ENCODE data around the gene CDK14. TPM values are rescaled to one million over a fixed set of nuclear protein-coding genes. Genes with fewer than 3 reads are reported as not detected.
A peak's percentile ranks its signal among the peaks of the same experiment; 100 is the strongest.
"Not testable (repeated sequence)": the region's sequence is repeated elsewhere in the genome, so short reads cannot be mapped to it uniquely, and the experiment has no call there.

Gene CDK14
- total RNA-seq, 1 donor from 2014 or later: 52.3 TPM

DNA sequence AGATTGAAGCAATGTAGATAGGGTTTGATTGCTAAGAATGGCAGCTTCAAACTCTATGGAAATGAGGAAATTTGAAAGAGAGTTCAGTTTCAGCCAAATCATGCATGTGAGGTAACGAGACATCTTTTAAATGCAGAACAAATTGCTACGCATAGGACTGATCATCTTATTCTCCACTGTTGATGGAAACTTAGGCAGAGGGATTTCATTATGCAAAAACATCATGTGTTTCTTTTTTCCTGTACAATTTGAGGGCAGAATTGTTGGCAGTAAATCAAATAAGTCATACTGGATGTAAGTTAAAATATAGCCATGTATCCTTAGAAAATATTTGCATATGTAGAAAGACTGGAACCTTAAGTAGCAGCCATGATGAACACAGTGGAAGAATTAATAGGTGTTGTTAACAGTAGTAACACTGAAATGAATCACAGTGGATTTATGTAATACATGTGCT lies 327.4 kb downstream of the CDK14 start:
- no peaks in the 10 kb centered on the region for H3K79me2 ChIP-seq (ENCODE audit: low read depth)
- no peaks in the 10 kb centered on the region for H3K27me3 ChIP-seq
- Mint-ChIP-seq H3K4me1 (no peaks in the 10 kb centered on the region), H3K27ac (no peak overlapping the region), H3K36me3 (no peaks in the 10 kb centered on the region), H3K27me3 (ENCODE audit: insufficient read depth, low read depth) (no peaks in the 10 kb centered on the region), H3K9me3 (no peaks in the 10 kb centered on the region), H3K4me3 (no peak overlapping the region)
- H3K9me3 ChIP-seq (ENCODE audit: low read depth): no peaks in the 10 kb centered on the region
- H3K27ac ChIP-seq: no peak overlapping the region
- no peaks in the 10 kb centered on the region for H4K20me1 ChIP-seq (ENCODE audit: low read depth)
- H2AFZ ChIP-seq (replicated peaks): no peak overlapping the region
- H3K4me2 ChIP-seq: no peak overlapping the region
- no peak overlapping the region for H3K4me3 ChIP-seq
- no peaks in the 10 kb centered on the region for H3K4me1 ChIP-seq
- TF ChIP-seq EZH2 (IDR thresholded peaks at IDR 0.05): no peak
- TF ChIP-seq, protein P1, sequence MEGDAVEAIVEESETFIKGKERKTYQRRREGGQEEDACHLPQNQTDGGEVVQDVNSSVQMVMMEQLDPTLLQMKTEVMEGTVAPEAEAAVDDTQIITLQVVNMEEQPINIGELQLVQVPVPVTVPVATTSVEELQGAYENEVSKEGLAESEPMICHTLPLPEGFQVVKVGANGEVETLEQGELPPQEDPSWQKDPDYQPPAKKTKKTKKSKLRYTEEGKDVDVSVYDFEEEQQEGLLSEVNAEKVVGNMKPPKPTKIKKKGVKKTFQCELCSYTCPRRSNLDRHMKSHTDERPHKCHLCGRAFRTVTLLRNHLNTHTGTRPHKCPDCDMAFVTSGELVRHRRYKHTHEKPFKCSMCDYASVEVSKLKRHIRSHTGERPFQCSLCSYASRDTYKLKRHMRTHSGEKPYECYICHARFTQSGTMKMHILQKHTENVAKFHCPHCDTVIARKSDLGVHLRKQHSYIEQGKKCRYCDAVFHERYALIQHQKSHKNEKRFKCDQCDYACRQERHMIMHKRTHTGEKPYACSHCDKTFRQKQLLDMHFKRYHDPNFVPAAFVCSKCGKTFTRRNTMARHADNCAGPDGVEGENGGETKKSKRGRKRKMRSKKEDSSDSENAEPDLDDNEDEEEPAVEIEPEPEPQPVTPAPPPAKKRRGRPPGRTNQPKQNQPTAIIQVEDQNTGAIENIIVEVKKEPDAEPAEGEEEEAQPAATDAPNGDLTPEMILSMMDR (IDR thresholded peaks at IDR 0.05): no peak
- no peak for TF ChIP-seq EZH2phosphoT487 (IDR thresholded peaks at IDR 0.05)
- H3K9ac ChIP-seq: no peak overlapping the region
- no peak for DNase-seq (ENCODE audit: low spot score)
- peaks cover 4% of the 10 kb centered on the region for H3K36me3 ChIP-seq
- no peaks in the 10 kb centered on the region for H3F3A ChIP-seq (ENCODE audit: low read depth)

DNA sequence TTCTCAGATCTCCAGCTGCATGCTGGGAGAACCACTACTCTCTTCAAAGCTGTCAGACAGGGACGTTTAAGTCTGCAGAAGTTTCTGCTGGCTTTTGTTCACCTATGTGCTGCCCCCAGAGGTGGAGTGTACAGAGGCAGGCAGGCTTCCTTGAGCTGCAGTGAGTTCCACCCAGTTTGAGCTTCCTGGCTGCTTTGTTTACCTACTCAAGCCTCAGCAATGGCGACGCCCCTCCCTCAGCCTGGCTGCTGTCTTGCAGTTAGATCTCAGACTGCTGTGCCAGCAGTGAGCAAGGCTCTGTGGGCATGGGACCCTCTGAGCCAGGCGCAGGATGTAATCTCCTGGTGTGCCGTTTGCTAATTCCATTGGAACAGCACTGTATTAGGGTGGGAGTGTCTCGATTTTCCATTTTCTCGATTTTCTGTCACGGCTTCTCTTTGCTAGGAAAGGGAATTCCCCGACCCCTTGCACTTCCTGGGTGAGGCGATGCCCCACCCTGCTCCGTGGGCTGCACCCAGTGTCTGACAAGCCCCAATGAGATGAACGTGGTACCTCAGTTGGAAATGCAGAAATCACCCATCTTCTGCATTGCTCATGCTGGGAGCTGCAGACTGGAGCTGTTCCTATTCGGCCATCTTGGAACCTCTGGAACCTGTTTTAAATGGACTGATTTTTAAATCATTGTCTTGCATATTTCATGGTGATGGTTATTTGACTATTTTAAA lies 332.7 kb downstream of the CDK14 start:
- H3K27me3 ChIP-seq; H3K9me3 ChIP-seq (ENCODE audit: low read depth); H3F3A ChIP-seq (ENCODE audit: low read depth); H3K4me2 ChIP-seq; H3K36me3 ChIP-seq; H2AFZ ChIP-seq (replicated peaks); DNase-seq (ENCODE audit: low spot score); H3K4me1 Mint-ChIP-seq; H3K27ac ChIP-seq; H4K20me1 ChIP-seq (ENCODE audit: low read depth); H3K9ac ChIP-seq; H3K27ac Mint-ChIP-seq; H3K9me3 Mint-ChIP-seq; H3K4me3 ChIP-seq; H3K4me1 ChIP-seq; H3K36me3 Mint-ChIP-seq; H3K4me3 Mint-ChIP-seq; H3K79me2 ChIP-seq (ENCODE audit: low read depth); H3K27me3 Mint-ChIP-seq (ENCODE audit: insufficient read depth, low read depth): not testable (repeated sequence)
- TF ChIP-seq, protein P1 (IDR thresholded peaks at IDR 0.05): peak; percentile 12

DNA sequence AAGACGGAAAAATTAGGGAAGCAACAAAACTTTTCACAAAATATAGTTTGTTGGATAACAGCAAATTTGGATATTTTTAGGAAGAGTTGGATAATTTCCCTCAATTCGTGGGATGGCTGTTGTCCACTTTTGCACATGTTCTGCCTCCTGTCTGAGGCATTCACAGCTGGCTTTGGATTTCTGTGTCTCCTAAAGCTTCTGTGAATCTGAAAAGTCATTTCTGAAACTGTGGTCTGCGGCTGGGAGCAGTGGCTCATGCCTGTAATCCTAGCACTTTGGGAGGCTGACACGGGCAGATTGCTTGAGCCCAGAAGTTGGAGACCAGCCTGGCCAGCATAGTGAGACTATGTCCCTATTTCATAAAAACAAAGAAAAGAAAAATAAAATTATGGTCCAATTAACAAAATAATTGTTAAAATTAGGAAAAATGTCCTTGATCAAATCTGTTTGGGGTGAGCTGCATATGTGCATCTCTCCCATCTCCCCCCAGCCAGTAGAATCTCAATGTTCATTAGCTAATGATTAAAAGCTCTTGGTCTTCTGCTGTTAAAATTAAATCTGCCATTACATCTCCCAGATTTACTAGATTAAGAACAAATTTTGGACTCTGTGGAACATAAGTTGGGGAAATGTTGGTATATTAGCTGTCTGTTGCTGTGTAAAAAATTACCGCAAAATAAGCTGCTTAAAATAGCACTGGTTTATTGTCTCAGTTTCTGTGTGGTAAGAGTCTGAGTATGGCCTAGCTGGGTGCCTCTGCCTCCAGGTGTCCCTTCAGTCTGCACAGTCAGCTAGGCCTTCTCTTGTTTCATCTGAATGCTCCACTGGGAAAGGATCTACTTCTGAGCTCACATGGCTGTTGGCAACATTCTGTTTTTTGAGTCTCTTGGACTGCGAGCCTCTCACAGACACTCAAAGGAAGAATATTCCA lies 336.1 kb downstream of the CDK14 start:
- TF ChIP-seq EZH2 (IDR thresholded peaks at IDR 0.05) (no peak), EZH2phosphoT487 (IDR thresholded peaks at IDR 0.05) (no peak)
- TF ChIP-seq, protein P1 (IDR thresholded peaks at IDR 0.05): no peak
- peaks cover 7% of the 10 kb centered on the region for H3K36me3 ChIP-seq
- H3K9me3 ChIP-seq (ENCODE audit: low read depth): no peaks in the 10 kb centered on the region
- peak overlapping the region; percentile 17 for H3K27ac ChIP-seq
- H3K79me2 ChIP-seq (ENCODE audit: low read depth): no peaks in the 10 kb centered on the region
- Mint-ChIP-seq H3K27ac (peak overlapping the region; percentile 76), H3K36me3 (peaks cover 3% of the 10 kb centered on the region), H3K4me1 (peaks cover 8% of the 10 kb centered on the region), H3K9me3 (no peaks in the 10 kb centered on the region), H3K27me3 (ENCODE audit: insufficient read depth, low read depth) (peaks cover 4% of the 10 kb centered on the region), H3K4me3 (no peak overlapping the region)
- no peaks in the 10 kb centered on the region for H3K27me3 ChIP-seq
- H3K4me1 ChIP-seq: peaks cover 10% of the 10 kb centered on the region
- no peak overlapping the region for H2AFZ ChIP-seq (replicated peaks)
- no peaks in the 10 kb centered on the region for H4K20me1 ChIP-seq (ENCODE audit: low read depth)
- no peak overlapping the region for H3K9ac ChIP-seq
- no peaks in the 10 kb centered on the region for H3F3A ChIP-seq (ENCODE audit: low read depth)
- H3K4me3 ChIP-seq: no peak overlapping the region
- DNase-seq (ENCODE audit: low spot score): no peak
- H3K4me2 ChIP-seq: peak overlapping the region; percentile 29
